Panc1 (cell line): ENCODE measurements around the gene GPR137B.

Source experiments
- POLR2AphosphoS5 ChIP-seq: IDR thresholded peaks from 2 replicates; pipeline ENCODE4 v1.6.1; 2012; ENCODE audit warnings: mild to moderate bottlenecking, low read depth, low read length, moderate library complexity
- TF ChIP-seq, protein P1 (sequence below): fragments of 450-650 bp; IDR thresholded peaks from 2 replicates; pipeline ENCODE4 v1.5.1; 2017; ENCODE audit warnings: mild to moderate bottlenecking

DNA sequence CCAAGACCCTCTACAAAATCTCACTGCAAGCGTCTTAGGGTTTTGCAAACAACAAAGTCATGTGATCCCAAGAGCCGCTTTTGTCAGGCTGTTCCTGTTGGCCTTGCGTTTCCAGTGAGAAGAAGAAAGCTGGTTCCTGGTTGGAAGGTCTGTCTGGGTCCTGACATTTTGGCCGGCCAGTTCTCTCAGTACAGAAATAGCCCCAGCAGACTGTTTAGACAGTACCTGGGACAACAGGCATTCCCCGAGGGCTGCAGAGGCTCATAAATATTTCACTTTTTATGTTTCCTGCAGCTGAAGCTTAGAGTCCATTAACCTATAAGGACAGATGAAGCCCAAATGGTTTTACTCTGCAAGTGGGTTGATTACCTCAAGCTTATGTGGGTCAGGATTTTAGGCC, 8.6 kb downstream of the GPR137B start:
- no peak for TF ChIP-seq POLR2AphosphoS5
- TF ChIP-seq, protein P1, sequence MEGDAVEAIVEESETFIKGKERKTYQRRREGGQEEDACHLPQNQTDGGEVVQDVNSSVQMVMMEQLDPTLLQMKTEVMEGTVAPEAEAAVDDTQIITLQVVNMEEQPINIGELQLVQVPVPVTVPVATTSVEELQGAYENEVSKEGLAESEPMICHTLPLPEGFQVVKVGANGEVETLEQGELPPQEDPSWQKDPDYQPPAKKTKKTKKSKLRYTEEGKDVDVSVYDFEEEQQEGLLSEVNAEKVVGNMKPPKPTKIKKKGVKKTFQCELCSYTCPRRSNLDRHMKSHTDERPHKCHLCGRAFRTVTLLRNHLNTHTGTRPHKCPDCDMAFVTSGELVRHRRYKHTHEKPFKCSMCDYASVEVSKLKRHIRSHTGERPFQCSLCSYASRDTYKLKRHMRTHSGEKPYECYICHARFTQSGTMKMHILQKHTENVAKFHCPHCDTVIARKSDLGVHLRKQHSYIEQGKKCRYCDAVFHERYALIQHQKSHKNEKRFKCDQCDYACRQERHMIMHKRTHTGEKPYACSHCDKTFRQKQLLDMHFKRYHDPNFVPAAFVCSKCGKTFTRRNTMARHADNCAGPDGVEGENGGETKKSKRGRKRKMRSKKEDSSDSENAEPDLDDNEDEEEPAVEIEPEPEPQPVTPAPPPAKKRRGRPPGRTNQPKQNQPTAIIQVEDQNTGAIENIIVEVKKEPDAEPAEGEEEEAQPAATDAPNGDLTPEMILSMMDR, result no peak
